CD4-positive, alpha-beta T cell treated with Interleukin-4 for 4 hours (primary cell): ENCODE results near the gene KIRREL2.
"Not testable (repeated sequence)": the region's sequence is repeated elsewhere in the genome, so short reads cannot be mapped to it uniquely, and the experiment has no call there.

ENCODE experiments used
- DNase-seq: peaks from one replicate; pipeline ENCODE4 v3.0.0-alpha.2; 2020

KIRREL2 gene

DNA sequence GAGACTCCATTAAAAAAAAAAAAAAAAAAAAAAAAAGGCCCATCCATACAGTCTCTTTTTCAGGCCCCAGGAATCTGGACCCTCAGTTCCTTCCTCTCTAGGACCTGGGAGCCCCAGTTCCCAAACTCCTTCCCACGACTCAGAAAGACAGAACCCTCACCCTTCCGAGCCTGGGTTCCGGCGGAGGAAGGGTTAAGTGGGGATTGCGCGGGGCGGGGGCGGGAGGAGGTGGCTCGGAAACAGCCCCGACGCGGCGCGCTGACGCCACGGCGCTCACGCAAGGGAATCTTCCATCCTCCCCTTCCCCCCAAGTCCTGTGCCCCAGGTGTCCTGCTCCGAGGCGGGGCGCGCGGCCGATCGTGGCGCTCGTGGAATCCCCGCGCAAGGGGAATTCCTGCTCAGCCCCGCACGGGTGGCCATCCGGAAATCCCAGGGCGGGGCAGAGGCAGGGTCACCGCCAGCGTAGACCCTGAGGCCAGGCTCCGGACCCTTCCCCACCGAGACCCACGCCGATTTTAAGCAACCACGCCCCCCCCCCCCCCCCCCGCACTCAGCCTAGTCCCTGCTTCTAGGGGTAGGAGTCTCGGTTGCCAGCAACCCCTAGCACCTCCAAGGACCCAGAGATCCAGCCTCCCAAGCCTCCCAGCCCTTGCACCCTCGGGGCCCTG lies 43.0 kb downstream of the KIRREL2 start:
- DNase-seq, result peak; percentile 83

DNA sequence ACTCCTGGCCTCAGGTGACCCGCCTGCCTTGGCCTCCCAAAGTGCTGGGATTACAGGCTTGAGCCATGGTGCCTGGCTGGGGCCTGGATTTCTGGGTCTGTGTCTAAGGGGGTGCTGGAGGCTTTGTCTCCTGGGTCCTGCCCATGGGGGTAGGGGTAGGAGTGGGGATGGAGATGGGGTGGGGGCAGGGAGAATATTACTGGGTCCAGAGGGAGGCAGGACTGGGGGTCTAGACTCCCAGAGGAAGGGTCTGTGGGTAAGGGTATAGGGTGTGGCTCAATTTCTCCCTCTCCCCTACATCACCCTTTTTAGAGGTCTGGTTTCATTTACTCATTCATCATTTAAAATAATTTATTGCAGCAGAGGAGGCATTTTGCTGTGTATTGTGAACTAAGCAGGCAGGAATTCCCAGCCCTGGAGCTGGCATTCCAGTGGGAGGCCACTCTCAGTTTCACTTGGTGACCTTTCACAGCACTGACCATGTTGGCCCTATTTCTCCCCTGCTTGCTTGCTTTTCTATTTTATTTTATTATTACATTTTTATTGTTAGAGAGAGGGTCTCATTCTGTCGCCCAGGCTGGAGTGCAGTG lies 44.4 kb downstream of the KIRREL2 start:
- DNase-seq, result no peak

DNA sequence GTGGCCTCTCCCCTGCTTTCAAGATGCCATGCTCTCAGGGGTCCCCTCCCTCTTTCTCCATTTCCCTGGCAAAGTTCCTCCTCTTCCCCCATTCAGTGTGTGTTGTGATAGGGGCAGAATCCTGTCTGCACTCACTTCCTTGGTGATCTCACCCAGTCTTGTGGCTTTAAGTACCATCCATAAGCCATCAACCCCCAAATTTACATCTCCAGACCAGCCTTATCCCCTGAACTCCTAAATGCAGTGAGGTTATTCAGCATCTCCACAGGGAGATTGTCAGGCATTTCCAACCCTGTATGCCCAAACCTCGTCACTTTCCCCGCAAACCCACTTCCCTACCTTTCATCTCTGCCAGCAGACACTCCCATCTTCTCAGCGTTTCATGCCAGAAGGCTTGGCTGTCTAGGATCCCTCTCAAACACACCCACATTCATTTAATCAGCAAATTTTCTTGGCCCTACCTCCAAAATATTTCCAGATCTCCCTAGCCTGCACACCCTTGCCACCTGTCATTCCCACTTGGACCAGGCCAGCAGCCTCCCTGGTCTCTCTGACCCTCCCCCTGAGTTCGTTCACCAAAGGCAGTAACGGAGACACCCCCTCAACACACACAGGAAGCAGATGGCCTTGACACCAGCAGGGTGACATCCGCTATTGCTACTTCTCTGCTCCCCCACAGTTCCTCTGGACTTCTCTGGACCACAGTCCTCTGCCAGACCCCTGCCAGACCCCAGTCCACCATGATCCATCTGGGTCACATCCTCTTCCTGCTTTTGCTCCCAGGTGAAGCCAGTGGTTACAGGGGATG lies 45.3 kb downstream of the KIRREL2 start, which contains the start of gene HCST:
Gene HCST, plus strand, starts transcription at position 676 of the 808 bp plus-strand sequence. Its CDS starts 65 bp downstream, at position 741.
- peak; percentile 44 for DNase-seq

DNA sequence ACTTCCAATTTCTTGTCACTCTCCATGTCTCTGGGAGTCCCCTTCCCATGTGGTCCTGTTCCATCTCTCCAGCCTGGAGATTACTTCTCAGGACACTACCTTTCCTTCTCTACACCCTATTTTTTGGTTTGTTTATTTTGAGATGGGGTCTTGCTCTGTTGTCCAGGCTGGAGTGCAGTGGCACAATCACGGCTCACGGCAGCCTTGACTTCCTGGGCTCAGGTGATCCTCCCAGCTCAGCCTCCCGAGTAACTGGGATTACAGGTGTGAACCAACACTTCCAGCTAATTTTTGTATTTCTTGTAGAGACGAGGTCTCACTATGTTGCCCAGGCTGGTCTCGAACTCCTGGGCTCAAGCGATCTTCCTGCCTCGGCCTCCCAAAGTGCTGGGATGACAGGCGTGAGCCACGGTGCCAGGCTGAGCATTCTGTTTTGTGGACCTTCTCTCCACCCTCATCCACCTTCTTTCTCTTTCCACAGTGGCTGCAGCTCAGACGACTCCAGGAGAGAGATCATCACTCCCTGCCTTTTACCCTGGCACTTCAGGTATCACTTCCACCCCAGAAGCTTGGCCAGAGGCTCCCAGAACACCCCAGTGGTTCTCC lies 46.3 kb downstream of the KIRREL2 start:
- no peak for DNase-seq

DNA sequence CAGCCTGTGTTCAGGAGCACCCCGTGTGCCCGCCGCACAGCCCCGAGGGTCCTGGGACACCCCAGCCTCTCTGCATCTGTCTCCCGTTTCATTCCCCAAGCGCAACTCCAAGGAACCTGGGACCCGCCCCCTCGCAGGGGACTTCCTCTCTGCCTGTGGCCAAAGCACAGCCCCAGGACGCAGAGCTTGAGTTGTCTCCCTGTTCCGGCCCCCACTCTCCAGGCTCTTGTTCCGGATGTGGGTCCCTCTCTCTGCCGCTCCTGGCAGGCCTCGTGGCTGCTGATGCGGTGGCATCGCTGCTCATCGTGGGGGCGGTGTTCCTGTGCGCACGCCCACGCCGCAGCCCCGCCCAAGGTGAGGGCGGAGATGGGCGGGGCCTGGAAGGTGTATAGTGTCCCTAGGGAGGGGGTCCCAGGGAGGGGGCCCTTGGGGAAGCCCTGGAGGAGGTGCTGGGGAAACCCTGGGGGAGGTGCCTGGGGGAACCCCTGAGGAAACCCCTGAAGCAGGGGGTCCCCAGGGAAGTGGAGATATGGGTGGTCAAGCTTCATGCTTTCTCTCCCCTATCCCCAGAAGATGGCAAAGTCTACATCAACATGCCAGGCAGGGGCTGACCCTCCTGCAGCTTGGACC lies 47.0 kb downstream of the KIRREL2 start:
- DNase-seq, result peak; percentile 90

DNA sequence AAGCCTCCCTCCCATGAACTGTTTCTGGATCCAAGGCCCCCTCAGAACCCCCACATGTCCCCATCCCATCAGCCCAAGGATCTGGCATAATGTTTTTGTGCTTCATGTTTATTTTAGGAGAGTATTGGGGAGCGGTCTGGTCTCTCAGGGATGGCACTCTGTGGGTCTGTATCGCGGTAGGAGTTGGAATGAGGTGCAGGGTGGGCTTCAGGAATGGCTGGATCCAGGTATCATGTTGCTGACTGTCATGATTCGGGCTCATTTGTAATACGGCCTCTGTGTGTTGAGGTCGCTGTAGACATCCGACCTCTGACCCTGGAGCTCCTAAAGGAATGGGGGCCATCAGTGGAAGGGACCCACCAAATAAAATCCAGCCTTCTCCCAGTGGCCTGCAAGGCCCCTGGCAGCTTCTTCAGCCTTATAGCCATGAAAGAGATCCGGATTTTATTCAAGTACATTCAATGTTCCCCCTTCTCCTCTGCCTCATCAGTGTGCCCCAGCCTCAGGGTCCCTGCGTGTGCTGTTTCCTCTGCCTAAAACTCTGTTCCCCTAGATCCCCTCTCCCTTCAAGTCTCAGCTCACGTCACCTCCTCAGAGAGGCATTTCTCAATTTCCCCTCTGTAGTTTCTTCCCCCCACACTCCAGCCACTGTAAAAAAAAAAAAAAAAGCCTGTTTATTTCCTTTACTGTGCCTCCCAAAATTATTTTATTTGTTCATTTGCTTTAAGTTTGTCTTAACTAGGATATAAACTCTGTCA lies 47.8 kb downstream of the KIRREL2 start:
- DNase-seq, result no peak

DNA sequence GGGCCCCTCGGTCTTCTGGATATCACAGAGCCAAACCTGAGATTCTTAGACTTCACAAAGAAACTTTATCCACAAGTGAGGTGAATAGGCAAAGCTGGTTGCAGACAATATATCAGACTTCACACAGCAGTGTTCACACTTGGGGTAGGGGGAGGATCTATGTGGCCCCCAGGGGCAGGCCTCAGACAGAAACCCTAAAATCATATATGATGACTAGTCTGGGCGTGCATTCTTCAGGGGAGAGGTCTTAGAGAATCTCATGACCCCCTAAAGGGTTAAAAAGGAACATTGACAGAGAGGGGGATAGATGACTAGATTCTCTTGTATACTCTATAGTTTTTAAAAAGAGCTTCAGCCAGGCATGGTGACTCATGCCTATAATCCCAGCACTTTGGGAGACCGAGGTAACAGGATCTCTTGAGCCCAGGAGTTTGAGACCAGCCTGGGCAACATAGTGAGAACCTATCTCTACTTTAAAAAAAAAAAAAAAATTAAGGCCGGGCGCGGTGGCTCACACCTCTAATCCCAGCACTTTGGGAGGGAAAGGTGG lies 48.5 kb downstream of the KIRREL2 start:
- no peak for DNase-seq

DNA sequence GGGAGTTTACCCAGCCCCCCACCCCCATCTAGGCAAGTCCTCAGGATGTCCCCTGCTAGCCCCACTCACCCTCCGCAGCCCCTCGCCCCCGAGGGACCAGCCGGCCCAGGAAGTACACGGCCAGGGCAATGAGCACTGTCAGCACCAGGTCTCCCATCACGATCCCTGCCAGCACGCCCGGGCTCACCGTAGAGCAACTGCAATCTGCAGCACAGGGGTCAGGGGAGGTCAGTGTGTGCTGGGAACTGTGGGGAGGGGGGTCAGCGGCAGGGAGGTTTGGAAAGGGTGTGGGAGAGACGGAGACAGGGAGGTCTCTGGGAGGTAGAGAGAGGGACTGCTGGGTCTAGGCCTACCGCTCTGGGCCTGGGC lies 50.6 kb downstream of the KIRREL2 start:
- no peak for DNase-seq

DNA sequence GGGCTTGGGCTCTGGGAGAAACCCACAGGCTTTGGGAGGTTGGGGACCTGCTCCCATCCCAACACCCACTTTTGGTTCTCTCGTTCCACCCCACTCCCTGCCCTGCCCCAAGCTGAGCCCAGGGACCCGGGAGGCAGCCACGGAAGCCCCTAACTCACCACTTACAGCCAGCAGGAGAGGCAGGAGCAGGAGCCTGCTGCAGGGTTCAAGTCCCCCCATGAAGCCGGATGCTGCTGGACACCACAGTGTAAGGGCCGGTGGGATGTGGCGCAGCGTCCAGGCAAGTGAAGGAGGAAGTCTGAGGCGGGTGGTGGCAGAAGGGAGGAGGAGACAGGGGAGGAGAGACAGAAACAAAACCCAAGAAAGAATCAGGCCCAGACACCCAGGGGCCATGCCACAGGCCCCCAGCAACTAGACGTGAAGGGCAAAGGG lies 51.3 kb downstream of the KIRREL2 start, which contains the start of gene TYROBP:
Gene TYROBP, minus strand, starts transcription at position 286 of the 432 bp plus-strand sequence. Its CDS starts 67 bp downstream, at position 219.
- DNase-seq, result no peak

DNA sequence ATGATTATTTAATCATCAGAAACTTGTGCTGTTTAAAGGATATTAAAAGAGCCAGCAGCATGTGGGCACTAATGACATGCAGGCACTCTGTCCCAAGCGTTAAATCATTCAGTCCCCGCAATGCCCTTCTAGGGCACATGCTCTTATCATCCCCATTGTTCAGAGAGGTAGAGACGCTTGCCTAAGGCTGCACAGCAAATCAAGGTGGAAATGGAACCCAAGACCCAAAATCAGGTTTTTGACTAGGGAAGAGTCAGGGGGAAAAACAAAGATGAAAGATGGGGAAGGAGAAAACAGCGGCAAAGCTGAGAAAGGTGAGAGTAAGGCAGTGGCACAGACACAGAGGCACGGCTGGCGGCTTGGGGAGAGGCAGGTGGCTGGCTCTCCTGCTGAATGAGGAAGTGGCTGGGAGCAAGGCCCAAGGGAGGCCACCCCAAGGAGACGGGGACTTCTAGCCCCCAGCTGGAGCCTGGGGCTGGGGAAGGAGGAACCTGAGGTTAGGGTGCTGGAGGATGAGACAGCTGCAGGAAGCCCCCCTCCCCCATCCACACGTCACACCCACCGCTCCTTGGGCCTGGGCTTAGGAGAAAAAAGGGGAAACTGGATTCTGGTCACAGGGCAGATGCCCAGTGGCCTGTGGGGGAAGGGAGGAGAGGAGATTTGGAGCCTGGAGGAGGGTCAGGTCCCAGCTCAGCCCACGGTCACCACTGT lies 52.4 kb downstream of the KIRREL2 start:
- DNase-seq, result peak; percentile 41

DNA sequence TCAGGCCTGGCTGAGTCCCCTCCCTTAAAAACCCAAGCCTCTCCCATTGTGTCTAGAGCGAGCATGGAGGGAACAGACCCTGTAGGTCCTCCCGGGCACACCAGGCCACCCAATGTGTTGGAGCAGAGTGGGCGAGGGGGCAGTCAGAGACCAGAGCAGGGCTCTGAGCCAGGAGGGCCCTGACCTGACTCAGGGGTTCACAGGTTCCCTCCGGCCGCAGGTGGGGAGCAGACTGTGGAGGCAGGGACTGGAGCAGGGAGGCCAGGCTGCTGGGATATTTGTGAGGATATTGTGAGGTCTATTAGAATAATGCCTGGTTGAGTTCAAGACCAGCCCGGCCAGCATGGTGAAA lies 52.9 kb downstream of the KIRREL2 start:
- no peak for DNase-seq

DNA sequence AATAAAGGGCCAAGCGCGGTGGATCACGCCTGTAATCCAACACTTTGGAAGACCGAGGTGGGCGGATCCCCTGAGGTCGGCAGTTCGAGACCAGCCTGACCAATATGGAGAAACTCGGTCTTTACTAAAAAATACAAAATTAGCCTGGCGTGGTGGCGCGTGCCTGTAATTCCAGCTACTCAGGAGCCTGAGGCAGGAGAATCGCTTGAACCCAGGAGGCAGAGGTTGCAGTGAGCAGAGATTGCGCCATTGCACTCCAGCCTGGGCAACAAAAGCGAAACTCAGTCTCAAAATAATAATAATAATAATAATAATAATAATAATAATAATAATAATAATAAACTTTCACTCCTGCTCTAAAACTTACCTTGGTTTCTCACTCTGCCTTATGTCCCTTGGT lies 53.6 kb downstream of the KIRREL2 start:
- DNase-seq, result not testable (repeated sequence)

DNA sequence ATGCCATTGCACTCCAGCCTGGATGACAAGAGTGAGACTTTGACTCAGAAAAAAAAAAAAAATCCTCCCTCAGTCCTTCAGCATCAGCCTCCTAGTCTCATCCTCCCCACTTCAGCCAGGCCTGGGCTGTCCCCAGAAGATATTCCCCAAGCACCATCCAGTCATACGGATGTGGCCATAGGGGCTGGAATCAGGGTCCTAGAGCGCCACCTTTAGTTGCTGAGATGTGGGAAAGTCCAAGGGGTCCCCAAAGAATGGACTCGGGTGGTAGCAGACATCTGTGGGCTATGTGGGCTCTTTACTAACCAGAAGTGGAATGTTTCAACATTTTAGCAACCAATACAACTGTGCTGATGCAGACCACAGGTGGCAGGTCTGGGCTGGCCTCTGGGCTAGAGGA lies 54.5 kb downstream of the KIRREL2 start:
- no peak for DNase-seq

DNA sequence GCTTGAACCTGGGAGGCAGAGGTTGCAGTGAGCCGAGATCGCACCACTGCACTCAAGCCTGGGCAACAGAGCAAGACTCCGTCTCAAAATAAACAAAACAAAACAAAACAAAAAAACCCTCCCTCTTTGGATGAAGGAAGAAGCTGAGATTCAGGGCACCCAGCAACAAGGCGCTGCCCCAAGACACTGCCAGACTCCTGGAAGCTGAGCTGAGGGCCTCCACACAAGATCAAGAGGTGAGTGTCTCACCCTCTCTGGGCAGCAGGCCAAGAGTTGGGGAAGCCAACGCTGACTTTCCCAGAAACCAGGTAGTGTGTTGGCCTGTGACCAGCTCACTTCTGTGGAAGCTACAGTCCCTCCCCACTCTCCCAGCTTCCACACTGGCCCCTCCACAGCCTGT lies 55.1 kb downstream of the KIRREL2 start:
- DNase-seq, result peak; percentile 42

DNA sequence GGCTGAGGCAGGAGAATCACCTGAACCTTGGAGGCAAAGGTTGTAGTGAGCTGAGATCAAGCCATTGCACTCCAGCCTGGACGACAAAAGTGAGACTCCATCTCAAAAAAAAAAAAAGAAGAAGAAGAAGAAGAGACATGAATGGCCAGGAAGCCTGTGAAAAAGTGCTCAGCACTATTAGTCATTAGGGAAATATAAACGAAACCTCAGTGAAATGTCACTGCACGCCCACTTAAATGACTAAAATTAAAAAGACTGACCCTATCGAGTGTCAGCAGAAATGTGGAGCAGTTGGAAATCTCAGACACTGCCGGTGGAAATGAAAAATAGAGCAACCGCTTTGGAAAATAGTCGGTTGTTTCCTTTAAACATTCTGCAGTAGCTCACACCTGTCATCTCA lies 56.9 kb downstream of the KIRREL2 start:
- DNase-seq, result no peak

DNA sequence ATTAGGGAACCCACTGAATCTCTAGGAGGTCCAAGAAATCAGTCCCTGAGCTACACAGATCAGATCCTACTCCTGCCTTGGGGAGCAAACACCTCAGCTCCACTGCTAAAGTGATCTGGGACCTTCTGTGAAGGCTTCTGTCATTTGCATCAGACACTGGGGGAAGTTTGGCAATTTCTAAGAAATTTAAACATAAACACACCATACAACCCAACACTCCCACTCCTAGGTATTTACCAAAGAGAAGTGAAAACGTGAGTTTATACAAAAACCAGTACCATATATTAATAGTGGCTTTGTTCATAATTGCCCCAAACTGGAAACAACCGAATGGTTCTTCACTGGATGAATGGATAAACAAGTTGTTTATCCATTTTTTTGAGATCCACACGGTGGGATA lies 58.7 kb downstream of the KIRREL2 start:
- DNase-seq, result no peak
